ENCODE results near the gene SYNJ2BP. TPM values are rescaled to one million over a fixed set of nuclear protein-coding genes. Genes with fewer than 3 reads are reported as not detected.

SYNJ2BP gene
- total and polyA plus RNA-seq, 9 of the 15 experiments (the other 6 are each of a cell fraction or from before 2014, with no cell fraction given), result 1.8 to 4.6 (median 3.3) TPM

GRCh38 chr14:70416725-70417349 is at the start of gene SYNJ2BP (continued):
- TF ChIP-seq ZBTB11 (CRISPR knock-in tag; IDR thresholded peaks at IDR 0.05) (peak in 1 of 3 experiments; percentile 61; a peak in 3 of 6 replicates), ZNF398 (CRISPR knock-in tag; IDR thresholded peaks at IDR 0.05) (no peak), NFIX (CRISPR knock-in tag; IDR thresholded peaks at IDR 0.05; ENCODE audit: low read depth) (no peak), HDAC1 (IDR thresholded peaks at IDR 0.05) (0 out of 4 replicates have a peak, but pooled peaks of 1 of the 2 experiments have one; percentile 26), NR2C2 (CRISPR knock-in tag; IDR thresholded peaks at IDR 0.05) (no peak), NR2C2 (tag; IDR thresholded peaks at IDR 0.05) (peak; percentile 98), ZEB2 (IDR thresholded peaks at IDR 0.05) (peak; percentile 69), NR2C1 (IDR thresholded peaks at IDR 0.05) (peak; percentile 94), NR2C1 (tag; IDR thresholded peaks at IDR 0.05) (peak; percentile 98)
